AML-193 (cell line): ENCODE results near the gene BAAT.
A peak's percentile ranks its signal among the peaks of the same experiment; 100 is the strongest.

Experiments
- DNase-seq, 2 experiments: peaks; one replicate each; lab custom pipeline; 2025; lab: John Stamatoyannopoulos, UW

Gene BAAT

GRCh38 chr9:101398068-101398929, 13.5 kb upstream of the BAAT start, which contains the start of the genes MRPL50 and ZNF189:
Gene MRPL50, minus strand, starts transcription at chr9:101398618. Its CDS starts 26 bp downstream, at chr9:101398592.
Gene ZNF189, plus strand, starts transcription at chr9:101398851. Its CDS starts 306 bp downstream, at chr9:101399157.
- peak; percentile 97 to 98 for DNase-seq

GRCh38 chr9:101397746-101398067, 12.9 kb upstream of the BAAT start:
- no peak for DNase-seq

- no peak for DNase-seq
Measured at GRCh38 chr9:101394687-101395086, 9.9 kb upstream of the BAAT start.

DNA sequence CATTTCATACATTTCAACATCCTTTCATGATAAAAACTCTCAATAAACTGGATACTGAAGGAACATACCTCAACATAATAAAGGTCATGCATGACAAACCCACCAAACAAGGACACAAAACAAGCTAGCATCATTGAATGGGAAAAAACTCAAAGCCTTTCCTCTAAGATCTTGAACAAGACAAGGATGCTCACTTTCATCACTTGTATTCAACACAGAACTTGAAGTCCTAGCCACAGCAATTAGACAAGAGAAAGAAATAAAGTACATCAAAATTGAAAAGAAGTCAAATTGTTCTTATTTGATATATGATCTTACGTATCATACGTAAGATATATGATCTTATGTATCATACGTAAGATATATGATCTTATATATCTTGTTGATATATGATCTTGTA, 8.3 kb upstream of the BAAT start:
- DNase-seq, result no peak

DNA sequence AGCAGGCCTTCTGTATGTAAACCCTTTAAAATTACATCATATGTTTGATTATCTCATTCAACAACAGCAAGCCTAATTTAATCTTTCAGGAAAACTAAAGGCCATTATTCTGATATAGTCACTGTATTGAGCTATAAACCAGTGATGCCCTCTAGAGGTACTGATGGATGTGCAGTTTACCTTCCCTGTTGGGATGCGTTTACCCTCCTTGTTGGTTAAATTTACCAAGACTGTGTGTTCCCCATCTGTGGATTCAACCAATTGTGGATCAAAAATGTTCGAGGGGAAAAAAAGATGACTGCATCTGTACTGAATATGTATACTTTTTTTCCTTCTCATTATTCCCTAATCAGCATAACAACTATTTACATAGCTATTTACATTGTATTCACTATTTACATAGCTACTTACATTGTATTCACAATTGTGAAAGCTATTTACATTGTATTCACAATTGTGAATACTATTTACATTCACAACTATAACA, 3.7 kb upstream of the BAAT start:
- DNase-seq, result peak in 1 of 2 experiments; percentile 29

- peak; percentile 27 to 29 for DNase-seq
Measured at GRCh38 chr9:101387871-101388506, 3.2 kb upstream of the BAAT start.

- DNase-seq, result no peak
Measured at GRCh38 chr9:101383361-101383760, 1.4 kb downstream of the BAAT start.

- DNase-seq, result no peak
Measured at GRCh38 chr9:101381833-101382342, 2.9 kb downstream of the BAAT start.

DNA sequence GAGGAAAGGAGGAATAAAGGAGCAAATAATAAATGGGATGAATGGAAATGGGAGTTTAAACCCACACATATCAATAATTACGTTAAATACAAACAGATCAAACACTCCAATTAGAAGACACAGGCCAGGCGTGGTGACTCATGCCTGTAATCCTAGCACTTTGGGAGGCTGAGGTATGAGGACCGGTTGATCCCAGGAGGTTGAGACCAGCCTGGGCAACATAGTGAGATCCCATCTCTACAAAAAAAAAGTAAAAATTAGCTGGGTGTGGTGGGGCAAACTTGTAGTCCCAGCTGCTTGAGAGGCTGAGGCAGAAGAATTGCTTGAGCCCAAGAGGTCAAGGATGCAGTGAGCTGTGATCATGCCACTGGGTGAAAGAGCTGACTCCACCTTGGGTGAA, 3.7 kb downstream of the BAAT start:
- no peak for DNase-seq

- no peak for DNase-seq
Measured at GRCh38 chr9:101380295-101380694, 4.5 kb downstream of the BAAT start.

DNA sequence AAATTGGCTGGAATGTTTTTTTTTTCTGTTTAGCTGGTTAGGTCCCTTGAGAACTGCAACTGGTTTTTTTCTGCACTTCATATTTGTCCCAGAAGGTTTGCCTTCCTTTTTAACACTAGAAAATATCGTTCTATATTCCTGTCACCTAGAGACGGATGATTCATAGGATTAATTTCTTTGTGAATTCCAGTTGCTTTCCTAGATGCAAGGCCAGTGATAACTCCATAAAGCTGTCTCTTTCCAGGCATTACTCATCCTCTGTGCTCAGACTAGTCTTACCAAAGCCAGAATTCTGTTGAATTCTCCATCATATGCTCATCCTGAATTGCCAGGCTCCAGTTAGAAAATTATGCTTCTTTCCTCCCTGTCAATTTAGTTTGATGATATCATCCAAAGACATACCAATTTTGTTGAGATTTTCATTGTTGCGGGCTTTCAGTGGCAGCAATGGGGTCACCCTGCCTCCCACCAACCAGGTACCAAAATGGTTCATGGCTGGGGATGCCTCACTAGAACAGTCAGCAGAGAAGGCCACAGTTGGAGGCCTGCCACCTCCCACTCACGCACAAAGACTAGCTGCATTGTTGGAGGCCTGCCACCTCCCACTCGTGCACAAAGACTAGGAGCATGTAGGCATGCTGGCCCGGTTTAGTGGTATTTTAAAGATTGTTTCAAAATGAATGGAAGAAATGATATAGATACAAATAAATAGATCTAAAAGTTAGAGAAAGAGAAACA, 8.5 kb downstream of the BAAT start:
- DNase-seq, result no peak

DNA sequence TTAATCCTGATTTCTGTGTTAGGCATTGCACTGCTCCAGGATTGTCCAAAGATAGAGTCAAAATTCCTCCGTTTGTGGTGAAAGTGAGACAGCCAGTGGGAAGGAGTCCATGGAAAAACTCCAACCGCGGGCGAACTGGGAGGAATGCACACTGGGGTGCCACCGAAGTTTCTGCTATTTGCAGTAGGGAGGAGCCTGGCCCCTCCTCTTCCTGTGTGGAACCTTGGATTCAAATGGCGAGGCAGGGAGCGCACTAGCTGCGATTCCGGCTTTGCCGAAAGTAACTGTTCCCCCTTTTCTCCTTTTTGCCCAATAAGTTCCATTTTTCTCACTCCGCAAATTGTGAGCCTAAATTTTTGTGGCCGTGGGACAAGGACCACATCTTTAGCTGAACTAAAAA, 9.3 kb downstream of the BAAT start:
- no peak for DNase-seq

GRCh38 chr9:101372327-101373118, 12.3 kb downstream of the BAAT start:
- DNase-seq, result no peak

DNA sequence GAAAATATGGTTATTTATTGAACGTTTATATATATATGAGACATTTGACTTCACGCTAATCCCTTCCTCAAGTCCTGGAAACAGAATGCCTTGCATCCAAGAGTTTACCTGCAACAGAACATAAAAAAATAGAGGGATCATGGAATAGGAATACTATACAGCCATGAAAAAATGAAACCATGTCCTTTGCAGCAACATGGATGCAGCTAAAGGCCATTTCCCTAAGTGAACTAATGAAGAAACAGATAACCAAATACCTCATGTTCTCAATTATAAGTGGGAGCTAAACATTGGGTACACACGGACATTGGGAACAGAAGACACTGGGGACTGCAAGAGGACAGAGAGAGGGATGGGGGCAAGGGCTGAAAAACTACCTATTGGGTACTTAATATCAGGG, 13.0 kb downstream of the BAAT start:
- DNase-seq, result no peak

GRCh38 chr9:101369884-101370531, 14.8 kb downstream of the BAAT start:
- no peak for DNase-seq

DNA sequence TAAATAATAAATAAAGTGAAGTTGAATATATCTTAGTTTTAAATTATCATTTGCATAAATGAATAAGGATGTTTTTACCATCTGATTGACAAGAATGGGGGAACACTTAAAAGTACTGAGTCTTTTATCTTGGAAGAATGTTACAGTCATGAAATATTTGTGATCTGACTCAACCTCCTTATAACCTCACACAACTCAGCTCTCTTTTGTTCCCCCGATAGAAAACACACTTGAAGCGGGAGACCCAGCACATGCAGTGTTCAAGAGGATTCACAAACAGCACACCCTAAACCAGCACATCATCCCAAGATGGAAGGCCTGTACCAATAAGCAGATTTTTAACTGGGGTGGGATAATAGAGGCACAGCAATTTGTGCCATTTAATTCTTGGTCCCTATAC, 15.5 kb downstream of the BAAT start:
- no peak for DNase-seq

DNA sequence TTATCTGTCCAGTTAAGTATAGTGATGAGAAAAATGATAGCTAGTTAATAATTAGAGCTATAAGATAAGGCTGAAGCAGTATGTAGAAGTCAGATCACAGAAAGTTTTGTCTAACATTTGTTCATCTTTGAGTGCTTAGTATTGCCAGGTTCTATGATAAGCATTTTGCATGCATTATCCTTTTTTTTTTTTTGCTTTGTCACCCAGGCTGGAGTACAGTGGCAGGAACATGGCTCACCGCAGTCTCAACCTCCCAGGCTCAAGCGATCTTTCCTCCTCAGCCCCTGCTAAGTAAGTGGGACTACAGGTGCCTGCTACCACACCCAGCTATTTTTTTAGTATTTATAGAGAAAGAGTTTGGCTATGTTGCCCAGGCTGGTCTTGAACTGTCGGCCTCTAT, 17.5 kb downstream of the BAAT start:
- DNase-seq, result no peak

DNA sequence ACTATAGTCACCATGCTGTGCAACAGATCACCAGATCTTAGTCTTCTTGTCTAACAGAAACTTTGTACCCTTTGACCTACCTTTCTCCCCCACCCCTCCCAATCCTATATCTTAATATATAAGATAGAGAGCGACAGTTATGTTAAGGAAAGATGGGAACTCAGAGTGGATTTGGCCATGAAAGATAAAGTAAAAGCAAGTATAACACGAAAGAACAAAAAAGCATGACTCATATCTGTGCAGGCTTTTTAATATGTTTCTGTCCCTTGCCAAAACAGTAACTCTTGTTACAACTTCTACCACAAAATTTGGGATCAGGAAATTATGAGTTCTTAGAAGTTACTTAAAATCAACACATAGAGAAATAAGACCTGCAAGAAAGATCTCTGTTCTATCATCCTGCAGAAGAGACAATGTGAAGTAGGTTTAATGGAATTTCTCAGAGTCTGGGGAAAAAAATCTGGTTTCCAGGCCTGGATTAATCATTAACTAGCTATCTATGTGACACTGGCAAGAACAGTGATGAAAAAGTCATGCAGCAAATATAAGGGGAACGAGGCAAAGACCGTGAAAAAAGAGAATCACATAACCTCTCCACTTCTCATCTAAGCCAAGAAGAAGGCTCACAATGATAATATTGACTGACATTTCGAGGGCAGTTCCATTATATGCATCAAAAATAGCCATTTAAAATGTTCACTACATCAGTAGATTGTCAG, 18.6 kb downstream of the BAAT start:
- DNase-seq, result no peak

DNA sequence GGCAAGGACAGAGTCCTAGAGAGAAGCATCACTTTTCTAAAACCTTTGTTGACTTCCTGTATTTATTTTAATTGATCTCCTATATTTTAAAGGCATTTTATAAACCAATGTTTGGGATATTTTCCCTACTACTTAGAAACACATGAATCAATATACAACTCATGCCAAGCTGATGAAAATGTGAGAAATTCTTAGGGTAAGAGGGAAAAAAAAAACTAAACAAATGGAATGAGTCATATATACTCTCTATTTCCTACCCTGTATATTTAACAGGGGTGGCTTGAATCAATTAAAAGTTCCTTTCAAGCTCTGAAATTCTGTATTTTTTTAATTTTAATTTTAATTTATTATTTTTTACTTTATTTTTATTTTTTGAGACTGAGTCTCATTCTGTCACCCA, 19.6 kb downstream of the BAAT start:
- no peak for DNase-seq

- DNase-seq, result no peak
Measured at GRCh38 chr9:101362450-101362849, 22.4 kb downstream of the BAAT start.
